GM10266 (cell line): ENCODE results near the gene PROCA1.
"Not testable (repeated sequence)": the region's sequence is repeated elsewhere in the genome, so short reads cannot be mapped to it uniquely, and the experiment has no call there.

ENCODE experiments used
- DNase-seq: peaks from one replicate; pipeline ENCODE4 v3.0.0; 2012; ENCODE audit errors: extremely low spot score
- TF ChIP-seq, protein P1 (sequence below): IDR thresholded peaks from 2 replicates; pipeline ENCODE4 v1.5.1; 2012; ENCODE audit warnings: mild to moderate bottlenecking, low read depth; ENCODE audit not compliant: control insufficient read depth, insufficient read depth; ENCODE audit errors: missing control alignments

The PROCA1 gene

DNA sequence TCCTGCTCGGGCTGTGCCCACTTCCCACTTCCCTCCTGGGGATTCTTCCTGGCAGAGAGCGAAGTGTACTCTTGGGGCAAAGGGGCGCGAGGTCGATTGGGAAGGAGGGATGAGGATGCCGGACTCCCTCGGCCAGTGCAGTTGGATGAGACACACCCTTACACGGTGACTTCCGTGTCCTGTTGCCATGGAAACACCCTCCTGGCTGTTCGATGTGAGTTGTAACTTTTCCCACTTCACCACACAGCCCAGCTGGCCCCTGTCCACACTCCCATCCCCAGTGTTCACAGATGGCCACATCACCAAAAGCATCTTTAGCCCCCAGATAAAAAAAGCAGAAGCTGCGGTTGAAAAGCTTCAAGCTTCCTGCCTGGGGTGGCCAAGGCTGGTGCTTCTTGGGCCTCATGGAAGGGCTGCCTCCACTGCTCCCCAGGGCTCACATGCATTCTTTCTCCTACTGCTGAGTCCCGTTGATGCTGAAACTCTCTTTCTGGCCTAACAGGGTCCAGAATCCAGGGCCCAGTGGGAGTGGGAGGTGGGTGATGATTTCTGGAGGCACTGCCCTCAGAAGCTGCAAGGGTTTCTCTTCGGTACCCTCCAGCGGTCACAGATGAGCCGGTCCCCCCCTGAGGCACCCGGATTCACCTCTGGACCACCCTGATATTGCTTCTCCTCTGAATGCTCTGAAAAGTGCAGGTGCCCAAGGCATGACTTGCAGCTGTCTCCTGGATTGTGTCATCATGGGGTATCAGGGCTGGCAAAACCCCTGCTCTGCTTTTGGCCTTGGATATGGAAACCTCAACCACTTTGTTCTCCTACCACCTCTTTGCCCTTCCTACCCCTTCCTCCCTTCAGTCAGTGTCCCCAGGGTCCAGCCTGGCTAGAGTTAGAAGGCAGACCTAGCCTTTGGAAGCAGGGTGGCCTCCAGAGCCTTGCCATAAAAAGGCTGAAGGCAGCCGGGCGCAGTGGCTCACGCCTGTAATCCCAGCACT lies 30.0 kb upstream of the PROCA1 start:
- peak; percentile 57 for DNase-seq
- TF ChIP-seq, protein P1, sequence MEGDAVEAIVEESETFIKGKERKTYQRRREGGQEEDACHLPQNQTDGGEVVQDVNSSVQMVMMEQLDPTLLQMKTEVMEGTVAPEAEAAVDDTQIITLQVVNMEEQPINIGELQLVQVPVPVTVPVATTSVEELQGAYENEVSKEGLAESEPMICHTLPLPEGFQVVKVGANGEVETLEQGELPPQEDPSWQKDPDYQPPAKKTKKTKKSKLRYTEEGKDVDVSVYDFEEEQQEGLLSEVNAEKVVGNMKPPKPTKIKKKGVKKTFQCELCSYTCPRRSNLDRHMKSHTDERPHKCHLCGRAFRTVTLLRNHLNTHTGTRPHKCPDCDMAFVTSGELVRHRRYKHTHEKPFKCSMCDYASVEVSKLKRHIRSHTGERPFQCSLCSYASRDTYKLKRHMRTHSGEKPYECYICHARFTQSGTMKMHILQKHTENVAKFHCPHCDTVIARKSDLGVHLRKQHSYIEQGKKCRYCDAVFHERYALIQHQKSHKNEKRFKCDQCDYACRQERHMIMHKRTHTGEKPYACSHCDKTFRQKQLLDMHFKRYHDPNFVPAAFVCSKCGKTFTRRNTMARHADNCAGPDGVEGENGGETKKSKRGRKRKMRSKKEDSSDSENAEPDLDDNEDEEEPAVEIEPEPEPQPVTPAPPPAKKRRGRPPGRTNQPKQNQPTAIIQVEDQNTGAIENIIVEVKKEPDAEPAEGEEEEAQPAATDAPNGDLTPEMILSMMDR = no peak

DNA sequence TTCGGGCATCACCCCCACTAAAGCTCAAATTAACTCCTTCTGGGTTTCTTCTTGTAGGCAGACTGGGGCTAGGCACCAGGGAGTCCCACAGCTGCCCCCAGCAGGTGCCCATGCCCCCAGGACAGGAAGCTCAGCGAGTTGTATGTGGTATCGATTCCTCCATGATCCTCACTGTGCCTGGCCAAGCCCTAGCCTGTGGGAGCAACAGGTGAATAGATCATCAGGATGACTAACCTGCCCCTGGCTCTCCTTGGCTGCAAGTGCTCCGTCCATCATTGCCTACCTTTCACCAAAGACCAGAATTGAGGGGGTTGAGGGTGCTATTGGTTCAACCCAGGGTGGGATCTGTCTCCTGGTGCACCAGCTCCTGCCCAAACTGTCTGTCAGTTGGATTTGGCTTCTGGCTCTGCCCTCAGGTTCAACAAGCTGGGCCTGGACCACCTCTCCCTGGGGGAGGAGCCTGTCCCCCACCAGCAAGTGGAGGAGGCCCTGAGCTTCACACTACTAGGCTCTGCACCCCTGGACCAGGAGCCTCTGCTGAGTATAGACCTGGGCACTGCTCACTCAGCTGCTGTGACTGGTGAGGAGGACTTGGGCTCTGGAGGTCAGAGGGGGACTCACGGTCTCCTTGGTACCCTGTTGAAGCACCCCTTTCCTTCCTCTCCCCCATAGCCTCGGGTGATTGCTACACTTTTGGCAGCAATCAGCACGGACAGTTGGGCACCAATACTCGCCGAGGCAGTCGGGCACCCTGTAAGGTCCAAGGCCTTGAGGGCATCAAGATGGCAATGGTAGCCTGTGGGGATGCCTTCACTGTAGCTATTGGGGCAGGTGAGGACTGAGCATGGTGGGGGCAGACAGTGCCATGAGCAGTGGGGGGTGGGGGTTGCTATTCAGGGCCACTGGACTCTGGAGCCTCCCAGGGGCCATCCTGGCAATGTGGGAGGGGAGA lies 29.0 kb upstream of the PROCA1 start:
- TF ChIP-seq, protein P1 = no peak
- no peak for DNase-seq

DNA sequence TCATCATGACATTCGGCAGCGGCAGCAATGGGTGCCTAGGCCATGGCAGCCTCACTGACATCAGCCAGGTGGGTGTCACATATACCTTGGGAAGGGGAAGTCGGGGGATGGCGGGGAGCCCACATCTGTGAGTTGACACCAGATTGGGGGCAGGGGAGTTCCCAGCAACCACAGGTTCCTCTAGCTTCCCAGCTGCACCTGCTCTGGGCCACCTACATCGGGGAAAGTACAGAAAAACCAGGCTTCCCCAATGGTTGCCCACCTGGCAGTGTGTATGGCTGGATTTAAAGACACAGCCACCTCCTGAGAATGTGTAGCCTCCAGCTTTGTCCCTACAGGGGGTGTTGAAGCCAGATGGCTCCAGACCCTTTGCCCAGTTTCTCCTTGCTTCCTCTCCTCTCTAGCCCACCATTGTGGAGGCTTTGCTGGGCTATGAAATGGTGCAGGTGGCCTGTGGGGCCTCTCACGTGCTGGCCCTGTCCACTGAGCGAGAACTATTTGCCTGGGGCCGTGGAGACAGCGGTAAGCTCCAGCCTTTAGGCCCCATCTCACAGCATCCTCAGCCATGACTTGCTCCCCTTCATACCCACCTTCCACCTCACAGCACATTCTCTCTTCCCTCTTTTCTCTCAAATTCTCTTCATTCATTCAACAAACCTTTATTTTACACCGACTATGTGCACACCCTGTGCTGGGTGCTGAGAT lies 27.1 kb upstream of the PROCA1 start:
- DNase-seq = peak; percentile 56
- TF ChIP-seq, protein P1 = no peak

DNA sequence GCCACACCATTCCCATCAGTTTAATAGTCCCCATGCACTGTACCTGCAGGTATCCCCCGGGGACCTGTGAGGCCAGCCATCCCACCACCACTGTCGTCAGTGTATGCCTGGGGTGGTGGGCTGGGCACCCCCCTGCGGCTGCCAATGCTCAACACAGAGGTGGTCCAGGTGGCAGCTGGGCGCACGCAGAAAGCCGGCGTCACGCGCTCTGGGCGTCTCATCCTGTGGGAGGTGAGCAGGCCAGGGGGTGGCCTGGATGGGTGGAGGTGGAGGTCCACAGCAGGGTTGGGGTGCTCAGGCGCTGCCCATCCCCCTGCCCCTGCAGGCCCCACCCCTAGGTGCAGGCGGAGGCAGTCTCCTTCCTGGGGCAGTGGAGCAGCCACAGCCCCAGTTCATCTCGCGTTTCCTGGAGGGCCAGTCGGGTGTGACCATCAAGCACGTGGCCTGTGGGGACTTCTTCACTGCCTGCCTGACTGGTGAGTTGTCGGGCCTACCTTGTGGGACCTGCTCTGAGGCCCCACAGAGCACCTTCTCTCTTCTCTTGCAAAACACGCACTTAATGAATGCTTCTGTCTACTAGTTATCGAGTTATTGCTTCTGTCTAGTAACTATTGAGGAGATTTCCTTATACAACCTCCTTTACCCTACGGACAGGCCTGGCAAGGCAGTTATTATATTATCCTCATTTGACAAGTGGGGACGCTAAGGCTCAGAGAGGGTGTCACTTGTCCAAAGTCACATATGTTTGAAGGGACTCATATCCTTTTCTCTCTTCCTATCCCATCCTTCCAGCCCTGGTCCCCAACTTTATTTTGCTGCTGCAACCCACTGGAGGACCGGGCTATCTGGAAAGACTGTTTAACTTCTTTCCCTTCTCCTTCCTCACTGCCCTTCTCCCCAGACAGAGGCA lies 26.3 kb upstream of the PROCA1 start:
- DNase-seq = peak; percentile 86
- TF ChIP-seq, protein P1 = no peak

DNA sequence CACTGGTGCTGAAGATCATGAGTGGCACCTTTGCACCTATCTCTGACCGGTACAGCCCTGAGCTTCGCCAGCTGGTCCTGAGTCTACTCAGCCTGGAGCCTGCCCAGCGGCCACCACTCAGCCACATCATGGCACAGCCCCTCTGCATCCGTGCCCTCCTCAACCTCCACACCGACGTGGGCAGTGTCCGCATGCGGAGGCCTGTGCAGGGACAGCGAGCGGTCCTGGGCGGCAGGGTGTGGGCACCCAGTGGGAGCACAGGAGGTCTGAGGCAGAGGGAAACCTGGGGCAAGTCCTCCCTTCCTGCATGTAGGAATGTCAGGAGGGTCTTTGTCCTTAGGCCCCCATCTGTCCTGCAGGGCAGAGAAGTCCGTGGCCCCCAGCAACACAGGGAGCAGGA lies 25.6 kb upstream of the PROCA1 start:
- no peak for DNase-seq
- TF ChIP-seq, protein P1 = no peak

DNA sequence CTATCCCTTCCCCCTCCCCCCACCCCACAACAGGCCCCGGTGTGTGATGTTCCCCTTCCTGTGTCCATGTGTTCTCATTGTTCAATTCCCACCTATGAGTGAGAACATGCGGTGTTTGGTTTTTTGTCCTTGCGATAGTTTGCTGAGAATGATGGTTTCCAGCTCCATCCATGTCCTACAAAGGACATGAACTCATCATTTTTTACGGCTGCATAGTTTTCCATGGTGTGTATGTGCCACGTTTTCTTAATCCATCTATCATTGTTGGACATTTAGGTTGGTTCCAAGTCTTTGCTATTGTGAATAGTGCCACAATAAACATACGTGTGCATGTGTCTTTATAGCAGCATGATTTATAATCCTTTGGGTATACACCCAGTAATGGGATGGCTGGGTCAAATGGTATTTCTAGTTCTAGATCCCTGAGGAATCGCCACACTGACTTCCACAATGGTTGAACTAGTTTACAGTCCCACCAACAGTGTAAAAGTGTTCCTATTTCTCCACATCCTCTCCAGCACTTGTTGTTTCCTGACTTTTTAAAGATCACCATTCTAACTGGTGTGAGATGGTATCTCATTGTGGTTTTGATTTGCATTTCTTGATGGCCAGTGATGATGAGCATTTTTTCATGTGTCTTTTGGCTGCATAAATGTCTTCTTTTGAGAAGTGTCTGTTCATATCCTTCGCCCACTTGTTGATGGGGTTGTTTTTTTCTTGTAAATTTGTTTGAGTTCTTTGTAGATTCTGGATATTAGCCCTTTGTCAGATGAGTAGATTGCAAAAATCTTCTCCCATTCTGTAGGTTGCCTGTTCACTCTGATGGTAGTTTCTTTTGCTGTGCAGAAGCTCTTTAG lies 24.5 kb upstream of the PROCA1 start:
- DNase-seq = not testable (repeated sequence)
